Psoas muscle (tissue), 8 donors: ENCODE measurements around the gene FGF21. TPM values are rescaled to one million over a fixed set of nuclear protein-coding genes. Genes with fewer than 3 reads are reported as not detected.

Experiments used
- ATAC-seq, 4 donors: fragments of 200-7000 bp; cut with Tn5 transposase; one replicate each; pipeline ENCODE4 v1.9.1; 2020; ENCODE audit warnings: moderate library complexity in 3 of 4, mild to moderate bottlenecking in 2 of 4
- DNase-seq, 2 donors: peaks; one replicate each; pipeline ENCODE4 v3.0.0-alpha.2; 2020
- H3K27ac ChIP-seq: fragments of 200-600 bp; one replicate; pipeline ENCODE4 v1.8.0; 2022
- H3K27me3 ChIP-seq, 3 donors: fragments of 200-600 bp in 1 of 3; one replicate each; pipeline versions ENCODE4 v1.6.1 to v1.8.0; 2013 to 2022; ENCODE audit warnings: low read length in 2 of 3, mild to moderate bottlenecking in 2 of 3, moderate library complexity in 1 of 3; ENCODE audit not compliant: insufficient read depth in 3 of 3
- H3K36me3 ChIP-seq, 2 donors: fragments of 200-600 bp in 1 of 2; one replicate each; pipeline versions ENCODE4 v1.6.1 to v1.8.0; 2013 to 2022; ENCODE audit warnings: low read depth in 1 of 2, mild to moderate bottlenecking in 1 of 2, moderate library complexity in 1 of 2; ENCODE audit not compliant: insufficient read depth in 1 of 2
- H3K4me1 ChIP-seq: fragments of 200-600 bp; one replicate; pipeline ENCODE4 v1.8.0; 2022
- H3K4me3 ChIP-seq: fragments of 200-600 bp; one replicate; pipeline ENCODE4 v1.8.0; 2022; ENCODE audit warnings: mild to moderate bottlenecking
- H3K9me3 ChIP-seq: fragments of 200-600 bp; one replicate; pipeline ENCODE4 v1.8.0; 2022
- WGBS, 3 donors: extraction: QIAGEN DNeasy Blood & Tissue Kit; methylation state at CpG; one replicate each; pipeline versions ENCODE4 v1.1.6 to v1.1.7; 2013; 5-methylcytosine and 5-hydroxymethylcytosine counted together
- intact Hi-C, 2 donors: fragments of 100-400 bp; cut with DNase I; formaldehyde crosslinking; loops; one replicate each; pipeline versions ENCODE4 v1.11.0 to v1.14.2; 2022
- polyA plus RNA-seq, 3 donors: library from polyadenylated mRNA; stranded (reverse); fragments of 200-250 nt; gene quantifications; one replicate each; pipeline ENCODE4 v1.2.3, GENCODE V29; 2013
- total RNA-seq, 4 donors: library from RNA; stranded (reverse); fragmentation: NEBNext Ultra II Directional in 2 of 4; extraction: Animal tissue kit (Norgen Biotek cat#: 25700) in 2 of 4; gene quantifications; one replicate each; pipeline versions ENCODE4 v1.2.1 to v1.2.4, GENCODE V29; 2021 to 2023
- TF ChIP-seq, protein P1 (sequence below): fragments of 200-600 bp; IDR thresholded peaks from one replicate; pipeline ENCODE4 v1.8.0; 2022; ENCODE audit warnings: antibody characterized with exemption
- donor health status: healthy with polysubstance abuse.
- donor health status: DM: no; HTN: no; CAD: no; lungs with moderate emphysema.
- donor health status: Bipolar disorder and iron deficiency.
- donor health status: healthy.
- donor health status: DM: yes; HTN: yes; CAD: no.
- donor health status: DM: no; HTN: no; CAD: no.
- donor health status: DM: no; HTN: no; CAD: no.
- donor health status: DM: yes; HTN: yes; CAD: no.

Gene FGF21
- total and polyA plus RNA-seq, 7 donors = 0.06 to 6.2 (median 1.0) TPM; not detected in 3

DNA sequence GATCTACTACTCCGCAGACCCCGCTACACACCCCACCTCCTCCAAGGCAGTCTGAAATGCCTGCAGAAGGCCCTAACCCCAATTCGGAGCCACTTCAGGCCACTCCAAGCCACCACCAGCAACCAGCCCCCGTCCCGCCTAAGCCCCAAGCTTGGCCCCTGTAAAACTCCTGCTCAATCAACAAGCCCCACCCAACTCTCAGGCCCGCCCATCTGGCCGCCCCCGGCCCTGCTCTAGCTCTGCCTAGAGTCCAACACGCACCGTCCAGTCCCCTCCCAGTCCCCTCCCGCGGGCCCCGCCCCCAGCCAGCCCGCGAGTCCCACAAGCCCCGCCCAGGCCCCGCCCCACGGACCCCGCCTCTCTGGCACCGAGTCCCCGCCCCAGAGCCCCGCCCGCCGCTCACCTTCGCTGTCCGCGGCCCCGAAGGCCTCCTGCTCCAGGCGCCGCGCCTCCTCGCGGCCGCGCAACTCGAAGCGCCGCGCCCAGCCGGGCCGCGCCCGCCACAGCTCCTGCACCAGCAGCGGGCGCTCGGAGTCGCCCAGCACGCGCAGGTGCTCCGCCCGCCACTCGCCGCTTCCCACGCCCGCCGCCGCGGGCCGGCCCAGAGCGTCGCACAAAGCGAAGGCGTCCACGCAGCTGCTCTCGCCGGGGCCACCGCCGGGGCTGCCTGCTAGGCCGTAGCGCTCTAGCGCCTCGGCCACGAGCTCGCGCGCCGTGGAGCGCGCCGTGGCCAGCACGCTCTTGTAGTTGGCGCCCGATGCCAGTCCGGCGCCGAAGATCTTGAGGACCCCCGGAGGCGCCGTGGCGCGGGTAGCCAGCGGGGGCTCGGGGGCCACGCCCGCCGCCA lies 16.5 kb upstream of the FGF21 start:
- intact Hi-C loops = loop anchor here in 1 of 2 donors (5.0 kb wide), 1 partner anchor 61 kb away; no protein-coding TSS in a partner anchor
- peak overlapping the region; percentile 68 for H3K4me3 ChIP-seq

DNA sequence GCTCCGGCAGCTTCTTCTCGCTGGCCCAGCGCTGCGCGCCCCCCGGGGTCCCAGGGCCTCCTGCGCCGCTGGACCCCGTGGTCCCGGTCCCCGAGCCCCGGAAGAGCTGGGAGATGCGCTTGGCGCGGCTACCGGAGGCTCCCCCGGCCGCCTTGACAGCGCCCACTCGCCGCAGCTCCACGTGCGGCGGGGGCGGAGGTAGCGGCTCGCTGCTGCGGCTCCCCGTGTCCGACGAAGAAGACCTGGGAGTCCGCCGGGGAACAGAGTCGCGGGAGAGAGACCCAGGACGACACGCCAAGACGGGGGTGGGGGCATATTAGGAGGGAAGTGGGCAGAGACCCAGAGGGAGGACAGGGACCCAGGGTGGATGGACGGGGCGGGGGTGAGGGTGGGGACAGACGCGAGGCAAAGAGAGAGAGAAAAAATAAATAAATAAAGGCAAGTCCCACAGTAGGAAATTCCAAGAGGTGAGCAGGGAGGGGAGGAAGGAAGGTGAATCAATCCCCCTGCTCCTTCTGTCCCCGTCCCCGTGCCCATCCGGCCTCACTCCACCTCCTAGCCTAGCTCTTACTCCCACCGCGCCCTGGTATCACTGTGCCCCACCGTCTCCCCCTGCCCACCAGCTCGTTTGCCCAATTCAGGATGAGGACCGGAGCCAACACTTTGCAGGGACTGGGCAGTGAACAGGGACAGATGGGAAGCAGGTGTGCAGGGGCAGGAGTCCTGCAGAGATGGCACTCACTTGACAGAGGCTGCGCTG lies 15.7 kb upstream of the FGF21 start:
- peaks cover 0 to 6% of the 10 kb centered on the region in 2 donors for H3K36me3 ChIP-seq
- ATAC-seq = peak in 1 of 4 donors; percentile 2
- TF ChIP-seq, protein P1, sequence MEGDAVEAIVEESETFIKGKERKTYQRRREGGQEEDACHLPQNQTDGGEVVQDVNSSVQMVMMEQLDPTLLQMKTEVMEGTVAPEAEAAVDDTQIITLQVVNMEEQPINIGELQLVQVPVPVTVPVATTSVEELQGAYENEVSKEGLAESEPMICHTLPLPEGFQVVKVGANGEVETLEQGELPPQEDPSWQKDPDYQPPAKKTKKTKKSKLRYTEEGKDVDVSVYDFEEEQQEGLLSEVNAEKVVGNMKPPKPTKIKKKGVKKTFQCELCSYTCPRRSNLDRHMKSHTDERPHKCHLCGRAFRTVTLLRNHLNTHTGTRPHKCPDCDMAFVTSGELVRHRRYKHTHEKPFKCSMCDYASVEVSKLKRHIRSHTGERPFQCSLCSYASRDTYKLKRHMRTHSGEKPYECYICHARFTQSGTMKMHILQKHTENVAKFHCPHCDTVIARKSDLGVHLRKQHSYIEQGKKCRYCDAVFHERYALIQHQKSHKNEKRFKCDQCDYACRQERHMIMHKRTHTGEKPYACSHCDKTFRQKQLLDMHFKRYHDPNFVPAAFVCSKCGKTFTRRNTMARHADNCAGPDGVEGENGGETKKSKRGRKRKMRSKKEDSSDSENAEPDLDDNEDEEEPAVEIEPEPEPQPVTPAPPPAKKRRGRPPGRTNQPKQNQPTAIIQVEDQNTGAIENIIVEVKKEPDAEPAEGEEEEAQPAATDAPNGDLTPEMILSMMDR = no peak
- WGBS, 3 donors = 16 to 27% (median 16%) methylated on average over 45 to 51 of the region's 51 CpGs
- H3K27me3 ChIP-seq = no peaks in the 10 kb centered on the region
- DNase-seq = no peak
- H3K9me3 ChIP-seq = no peaks in the 10 kb centered on the region
- H3K4me3 ChIP-seq = peak overlapping the region; percentile 68
- intact Hi-C loops = loop anchor here (5.0 kb wide), 2 partner anchors 62 to 92 kb away; partner anchors contain the start of gene CA11 (in 1 of the 2)
- H3K4me1 ChIP-seq = peaks cover 5% of the 10 kb centered on the region
- peak overlapping the region; percentile 78 for H3K27ac ChIP-seq

More for the DNA sequence above, 16.5 kb upstream of the FGF21 start:
- WGBS, 3 donors = 2 to 3% (median 2%) methylated on average over 38 to 95 of the region's 96 CpGs
- H3K27ac ChIP-seq = peak overlapping the region; percentile 78
- H3K27me3 ChIP-seq = no peaks in the 10 kb centered on the region
- ATAC-seq (peak; percentile 91 to 94 (median 92)), DNase-seq (peak; percentile 94 to 96)
- H3K4me1 ChIP-seq = peaks cover 5% of the 10 kb centered on the region
- no peaks in the 10 kb centered on the region for H3K9me3 ChIP-seq
- H3K36me3 ChIP-seq = peaks cover 0 to 6% of the 10 kb centered on the region in 2 donors
- TF ChIP-seq, protein P1 = peak; percentile 47

DNA sequence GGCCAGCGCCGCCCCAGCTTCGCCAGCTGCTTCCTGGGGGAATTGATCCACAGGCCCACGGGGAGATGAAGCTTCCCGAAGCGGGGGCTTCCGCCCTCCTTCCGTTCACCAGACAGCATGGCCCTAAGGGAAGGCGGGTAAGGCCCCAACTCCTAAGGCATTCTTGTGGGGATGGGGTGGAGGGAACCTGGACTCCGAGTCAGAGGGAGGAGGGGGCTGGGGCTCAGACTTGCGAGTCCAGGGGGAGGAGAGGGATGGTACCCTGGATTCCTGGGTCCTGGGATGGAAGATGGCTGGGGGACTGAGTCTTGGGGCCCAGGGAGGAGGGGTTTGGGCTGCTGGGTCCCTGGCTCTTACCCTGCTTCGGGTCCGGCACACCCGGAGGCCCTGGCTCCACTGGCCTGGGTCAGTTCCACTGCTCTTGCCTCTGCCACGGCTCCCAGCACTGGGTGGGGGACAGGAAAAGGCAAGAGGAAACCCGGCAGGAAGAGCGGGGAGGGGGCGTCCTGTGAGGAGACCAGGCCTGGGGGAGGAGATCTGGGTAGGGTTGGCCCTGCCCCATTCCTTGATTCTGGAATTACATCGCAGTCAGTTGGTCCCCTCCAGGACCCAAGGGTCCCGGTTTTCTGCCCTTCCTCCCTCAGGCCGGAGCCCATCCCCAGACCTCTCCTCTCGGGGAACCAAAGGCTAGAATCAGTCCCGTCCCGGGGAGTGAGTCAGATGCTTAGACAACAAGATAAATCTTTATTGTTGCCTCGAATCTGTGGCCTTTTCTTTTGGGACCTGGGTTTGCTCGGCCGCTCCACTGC lies 15.0 kb upstream of the FGF21 start, which contains the start of gene RASIP1:
Gene RASIP1 (minus strand): TSS at position 447 of the 809 bp plus-strand sequence. CDS start 328 bp downstream, at position 119.
- 58 to 69% (median 62%) methylated on average over 27 of the region's 27 CpGs for WGBS, 3 donors
- Histone ChIP-seq H3K36me3 (no peaks in the 10 kb centered on the region), H3K9me3 (no peaks in the 10 kb centered on the region), H3K27ac (peak within 1 kb of the TSS; percentile 78), H3K4me3 (peak within 1 kb of the TSS; percentile 68), H3K27me3 (no peaks in the 10 kb centered on the region), H3K4me1 (peaks cover 5% of the 10 kb centered on the region)
- intact Hi-C loops = loop anchor here (5.0 kb wide), 2 partner anchors 63 to 93 kb away; partner anchors contain the start of gene CA11 (in 1 of the 2)
- DNase-seq (peak in 1 of 2 donors; percentile 75), ATAC-seq (no peak)
- TF ChIP-seq, protein P1 = no peak
